Breast epithelium (tissue), 4 donors: Measurements from ENCODE around the gene MYO19. TPM values are rescaled to one million over a fixed set of nuclear protein-coding genes. Genes with fewer than 3 reads are reported as not detected.
"Not testable (repeated sequence)": the region's sequence is repeated elsewhere in the genome, so short reads cannot be mapped to it uniquely, and the experiment has no call there.

Experiments used
- DNase-seq, 2 donors: peaks; one replicate each; pipeline ENCODE4 v3.0.0-alpha.2; 2019; ENCODE audit warnings: low spot score in 2 of 2
- H3K27ac ChIP-seq, 2 donors: fragments of 200-600 bp; sonication (generic) in 1 of 2; one replicate each; pipeline ENCODE4 v1.5.1; 2016 to 2019; ENCODE audit warnings: mild to moderate bottlenecking in 1 of 2
- H3K27me3 ChIP-seq, 2 donors: fragments of 200-600 bp; sonication (generic) in 1 of 2; one replicate each; pipeline versions ENCODE4 v1.5.1 to v1.6.0; 2017 to 2019; ENCODE audit warnings: control low read depth in 1 of 2, mild to moderate bottlenecking in 1 of 2
- H3K36me3 ChIP-seq: fragments of 200-600 bp; one replicate; pipeline ENCODE4 v1.5.1; 2019
- H3K4me1 ChIP-seq, 2 donors: fragments of 200-600 bp; sonication (generic); one replicate each; pipeline ENCODE4 v1.5.1; 2016 to 2019; ENCODE audit warnings: control low read depth in 1 of 2
- H3K4me3 ChIP-seq, 3 donors: fragments of 200-600 bp; sonication (generic); 1 replicate in 2 of 3; 2 replicates in 1 of 3; pipeline ENCODE4 v1.5.1; 2016 to 2019; ENCODE audit warnings: mild to moderate bottlenecking in 3 of 3, moderate library complexity in 2 of 3
- H3K9me3 ChIP-seq, 2 donors: fragments of 200-600 bp; sonication (generic) in 1 of 2; one replicate each; pipeline ENCODE4 v1.5.1; 2016 to 2019; ENCODE audit warnings: control low read depth in 1 of 2
- POLR2A ChIP-seq: fragments of 450-650 bp; IDR thresholded peaks from one replicate; pipeline ENCODE4 v1.6.1; 2016; ENCODE audit warnings: antibody characterized with exemption, mild to moderate bottlenecking, moderate library complexity
- POLR2AphosphoS5 ChIP-seq, 3 donors: sonication (generic); formaldehyde crosslinking; IDR thresholded peaks; one replicate each; pipeline ENCODE4 v1.6.1; 2017; ENCODE audit warnings: antibody characterized with exemption in 3 of 3
- intact Hi-C: fragments of 100-400 bp; cut with DNase I; formaldehyde crosslinking; loops from one replicate; pipeline ENCODE4 v1.15.1; 2023; ENCODE audit warnings: low total_unique reads
- total RNA-seq, 3 donors: library from RNA; depleted of rRNA; stranded (reverse); fragments of >200 nt; gene quantifications; one replicate each; pipeline ENCODE4 v1.1.0, GENCODE V29; 2016
- TF ChIP-seq, protein P1 (sequence below), 3 donors: fragments of 450-650 bp; IDR thresholded peaks; one replicate each; pipeline ENCODE4 v1.5.1; 2016 to 2017; ENCODE audit warnings: antibody characterized with exemption in 3 of 3, mild to moderate bottlenecking in 3 of 3, moderate library complexity in 3 of 3

Gene MYO19
- total RNA-seq, 3 donors from 2014 or later: 28.6 to 86.9 (median 71.3) TPM

- peaks cover 1 to 29% of the 10 kb centered on the region in 2 donors for H3K27me3 ChIP-seq
- intact Hi-C loops: no loop called here
- no peak for DNase-seq
- TF ChIP-seq POLR2A: no peak
- TF ChIP-seq, protein P1, sequence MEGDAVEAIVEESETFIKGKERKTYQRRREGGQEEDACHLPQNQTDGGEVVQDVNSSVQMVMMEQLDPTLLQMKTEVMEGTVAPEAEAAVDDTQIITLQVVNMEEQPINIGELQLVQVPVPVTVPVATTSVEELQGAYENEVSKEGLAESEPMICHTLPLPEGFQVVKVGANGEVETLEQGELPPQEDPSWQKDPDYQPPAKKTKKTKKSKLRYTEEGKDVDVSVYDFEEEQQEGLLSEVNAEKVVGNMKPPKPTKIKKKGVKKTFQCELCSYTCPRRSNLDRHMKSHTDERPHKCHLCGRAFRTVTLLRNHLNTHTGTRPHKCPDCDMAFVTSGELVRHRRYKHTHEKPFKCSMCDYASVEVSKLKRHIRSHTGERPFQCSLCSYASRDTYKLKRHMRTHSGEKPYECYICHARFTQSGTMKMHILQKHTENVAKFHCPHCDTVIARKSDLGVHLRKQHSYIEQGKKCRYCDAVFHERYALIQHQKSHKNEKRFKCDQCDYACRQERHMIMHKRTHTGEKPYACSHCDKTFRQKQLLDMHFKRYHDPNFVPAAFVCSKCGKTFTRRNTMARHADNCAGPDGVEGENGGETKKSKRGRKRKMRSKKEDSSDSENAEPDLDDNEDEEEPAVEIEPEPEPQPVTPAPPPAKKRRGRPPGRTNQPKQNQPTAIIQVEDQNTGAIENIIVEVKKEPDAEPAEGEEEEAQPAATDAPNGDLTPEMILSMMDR (IDR thresholded peaks at IDR 0.05): no peak
- no peak for TF ChIP-seq POLR2AphosphoS5 (IDR thresholded peaks at IDR 0.05)
- H3K27ac ChIP-seq: no peak overlapping the region
- H3K9me3 ChIP-seq: no peaks in the 10 kb centered on the region
- H3K4me3 ChIP-seq: no peak overlapping the region
- no peaks in the 10 kb centered on the region for H3K36me3 ChIP-seq
- no peaks in the 10 kb centered on the region for H3K4me1 ChIP-seq
Observed at GRCh38 chr17:36459045-36459444, 75.6 kb downstream of the MYO19 start.

DNA sequence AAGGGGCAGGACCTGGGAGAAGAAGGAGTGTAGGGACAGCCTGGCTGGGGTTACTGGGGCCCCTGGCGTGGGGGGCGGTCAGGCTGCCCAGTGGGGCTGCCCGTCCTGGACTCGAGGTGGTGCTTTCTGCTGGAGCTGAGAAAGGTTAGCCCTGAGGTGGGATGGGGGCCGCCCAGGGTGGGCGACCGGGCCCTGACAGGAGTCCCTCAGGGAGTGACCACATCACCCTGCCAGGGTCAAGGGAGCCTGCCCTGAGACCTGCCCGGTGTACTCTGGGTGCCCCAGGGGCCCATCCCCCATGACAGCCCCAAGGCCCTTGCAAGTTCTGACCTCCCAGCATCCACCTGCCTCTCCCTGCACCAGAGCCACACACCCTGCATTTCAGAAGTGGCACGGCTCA, 77.0 kb downstream of the MYO19 start:
- H3K36me3 ChIP-seq, H3K4me3 ChIP-seq, H3K9me3 ChIP-seq, H3K27ac ChIP-seq, intact Hi-C loops, H3K4me1 ChIP-seq, DNase-seq: not testable (repeated sequence)
- H3K27me3 ChIP-seq: peaks cover 0 to 20% of the 10 kb centered on the region in 2 donors

GRCh38 chr17:36452888-36453287, 81.8 kb downstream of the MYO19 start:
- H3K27me3 ChIP-seq, H3K4me1 ChIP-seq, H3K9me3 ChIP-seq, intact Hi-C loops, H3K4me3 ChIP-seq, H3K27ac ChIP-seq, H3K36me3 ChIP-seq: not testable (repeated sequence)
- peak in 1 of 2 donors; percentile 17 for DNase-seq

GRCh38 chr17:36449997-36450396, 84.7 kb downstream of the MYO19 start:
- H3K4me1 ChIP-seq, H3K9me3 ChIP-seq, H3K4me3 ChIP-seq, DNase-seq, H3K27ac ChIP-seq, intact Hi-C loops, H3K36me3 ChIP-seq, H3K27me3 ChIP-seq: not testable (repeated sequence)

Other genes with a start within 250 kb of the MYO19 start
- gene TBC1D3G, start 211.0 kb downstream of the MYO19 start, total RNA-seq: 1 to 10 TPM in 1 of 3 donors, not detected in 2; 2.1 TPM
- not detected for gene TBC1D3H, start 146.4 kb downstream of the MYO19 start, total RNA-seq
- gene ZNHIT3, start 48.2 kb downstream of the MYO19 start, total RNA-seq: 10 to 100 TPM; 19.0 to 33.7 (median 29.3) TPM
- 1 to 10 TPM; 4.0 to 6.2 (median 5.1) TPM for gene PIGW, start 119 bp upstream of the MYO19 start, total RNA-seq
- 10 to 100 TPM; 60.6 to 85.5 (median 84.0) TPM for gene GGNBP2, start 10.1 kb upstream of the MYO19 start, total RNA-seq
- 10 to 100 TPM; 11.4 to 14.1 (median 11.5) TPM for gene DHRS11, start 57.0 kb upstream of the MYO19 start, total RNA-seq
- 1 to 10 TPM; 4.8 to 7.5 (median 7.2) TPM for gene MRM1, start 66.7 kb upstream of the MYO19 start, total RNA-seq